Spinal cord (tissue), 10 donors: ENCODE data around the gene INO80C. TPM values are rescaled to one million over a fixed set of nuclear protein-coding genes. Genes with fewer than 3 reads are reported as not detected.

Source experiments
- DNase-seq, 6 donors: peaks; one replicate each; pipeline versions ENCODE4 v3.0.0 to v3.0.0-alpha.2; 2013 to 2015; ENCODE audit warnings: low spot score in 6 of 6, low read depth in 4 of 6
- H3K27ac ChIP-seq: one replicate; pipeline ENCODE4 v1.5.1; 2013; ENCODE audit warnings: low read depth, low read length, control low read depth
- H3K27me3 ChIP-seq: one replicate; pipeline ENCODE4 v1.6.1; 2013; ENCODE audit warnings: low read length; ENCODE audit not compliant: control insufficient read depth, insufficient read depth
- H3K36me3 ChIP-seq: one replicate; pipeline ENCODE4 v1.6.1; 2013; ENCODE audit warnings: low read length; ENCODE audit not compliant: control insufficient read depth, insufficient read depth
- H3K4me1 ChIP-seq: one replicate; pipeline ENCODE4 v1.6.1; 2013; ENCODE audit warnings: low read length; ENCODE audit not compliant: control insufficient read depth, insufficient read depth
- H3K4me3 ChIP-seq: one replicate; pipeline ENCODE4 v1.5.1; 2013; ENCODE audit warnings: low read depth, low read length, control low read depth
- H3K9me3 ChIP-seq: one replicate; pipeline ENCODE4 v1.6.1; 2013; ENCODE audit warnings: low read length; ENCODE audit not compliant: control insufficient read depth, insufficient read depth
- WGBS: methylation state at CpG from one replicate; pipeline ENCODE4 v1.1.5; 2013; ENCODE audit warnings: missing lambda C conversion rate; ENCODE audit not compliant: insufficient coverage; 5-methylcytosine and 5-hydroxymethylcytosine counted together
- polyA plus RNA-seq, 2 donors: library from polyadenylated mRNA; unstranded; fragments of 120-200 nt; gene quantifications; one replicate each; pipeline ENCODE4 v1.2.1, GENCODE V29; 2013; ENCODE audit not compliant: insufficient read length in 2 of 2
- total RNA-seq, 2 donors: library from RNA; depleted of rRNA in 1 of 2; stranded (reverse); fragments of 120-200 nt in 1 of 2; fragments of >200 nt in 1 of 2; gene quantifications; one replicate each; pipeline versions ENCODE4 v1.2.3 to v1.2.4, GENCODE V29; 2013 to 2014
- donor health status: healthy.

The INO80C gene
- total and polyA plus RNA-seq, 4 donors, result 8.1 to 22.4 (median 15.5) TPM

- H3K9me3 ChIP-seq, result no peaks in the 10 kb centered on the region
- DNase-seq, result no peak
- no peak overlapping the region for H3K4me3 ChIP-seq
- WGBS, result no CpG with 5 or more reads among the region's 5 CpGs
- H3K36me3 ChIP-seq, result no peaks in the 10 kb centered on the region
- H3K27ac ChIP-seq, result no peak overlapping the region
- H3K27me3 ChIP-seq, result no peaks in the 10 kb centered on the region
- H3K4me1 ChIP-seq, result no peaks in the 10 kb centered on the region
These were observed 8.4 kb upstream of the INO80C start for GRCh38 chr18:35506024-35506712.

GRCh38 chr18:35504996-35505395 lies 7.2 kb upstream of the INO80C start:
- WGBS, result 97% methylated on average over 3 of the region's 4 CpGs
- Histone ChIP-seq H3K4me1 (no peaks in the 10 kb centered on the region), H3K4me3 (no peak overlapping the region), H3K36me3 (no peaks in the 10 kb centered on the region), H3K9me3 (no peaks in the 10 kb centered on the region), H3K27ac (no peak overlapping the region), H3K27me3 (no peaks in the 10 kb centered on the region)
- no peak for DNase-seq

GRCh38 chr18:35502052-35502451 lies 4.3 kb upstream of the INO80C start:
- WGBS, result 100% methylated on average over 2 of the region's 3 CpGs
- Histone ChIP-seq H3K9me3 (no peaks in the 10 kb centered on the region), H3K4me1 (peaks cover 5% of the 10 kb centered on the region), H3K27ac (no peak overlapping the region), H3K36me3 (no peaks in the 10 kb centered on the region), H3K4me3 (no peak overlapping the region), H3K27me3 (no peaks in the 10 kb centered on the region)
- DNase-seq, result no peak

GRCh38 chr18:35501369-35501768 lies 3.6 kb upstream of the INO80C start:
- H3K27me3 ChIP-seq, result no peaks in the 10 kb centered on the region
- 86% methylated on average over 6 of the region's 7 CpGs for WGBS
- H3K4me3 ChIP-seq, result no peak overlapping the region

GRCh38 chr18:35500113-35500512 lies 2.4 kb upstream of the INO80C start:
- Histone ChIP-seq H3K36me3 (no peaks in the 10 kb centered on the region), H3K4me3 (no peak overlapping the region), H3K4me1 (peaks cover 8% of the 10 kb centered on the region), H3K9me3 (no peaks in the 10 kb centered on the region), H3K27me3 (no peaks in the 10 kb centered on the region), H3K27ac (no peak overlapping the region)
- DNase-seq, result no peak
- WGBS, result 42% methylated on average over 3 of the region's 3 CpGs

More at GRCh38 chr18:35501369-35501768, 3.6 kb upstream of the INO80C start:
- DNase-seq, result no peak
- peaks cover 8% of the 10 kb centered on the region for H3K4me1 ChIP-seq
- H3K9me3 ChIP-seq, result no peaks in the 10 kb centered on the region
- H3K27ac ChIP-seq, result no peak overlapping the region
- H3K36me3 ChIP-seq, result no peaks in the 10 kb centered on the region

GRCh38 chr18:35497027-35497369 lies 762 bp downstream of the INO80C start:
- Histone ChIP-seq H3K9me3 (no peaks in the 10 kb centered on the region), H3K27ac (peak overlapping the region; percentile 96), H3K36me3 (no peaks in the 10 kb centered on the region), H3K27me3 (no peaks in the 10 kb centered on the region), H3K4me3 (peak overlapping the region; percentile 87), H3K4me1 (peaks cover 8% of the 10 kb centered on the region)
- no peak for DNase-seq
- WGBS, result 4% methylated on average over 5 of the region's 5 CpGs

- no peaks in the 10 kb centered on the region for H3K36me3 ChIP-seq
- no peak for DNase-seq
- no peak overlapping the region for H3K4me3 ChIP-seq
- H3K4me1 ChIP-seq, result peaks cover 8% of the 10 kb centered on the region
- H3K9me3 ChIP-seq, result no peaks in the 10 kb centered on the region
- WGBS, result no CpG with 5 or more reads among the region's 7 CpGs
- H3K27me3 ChIP-seq, result no peaks in the 10 kb centered on the region
- no peak overlapping the region for H3K27ac ChIP-seq
These were observed 2.0 kb downstream of the INO80C start for GRCh38 chr18:35495536-35496314.

- Histone ChIP-seq H3K9me3 (no peaks in the 10 kb centered on the region), H3K27me3 (no peaks in the 10 kb centered on the region), H3K36me3 (no peaks in the 10 kb centered on the region), H3K27ac (no peak overlapping the region), H3K4me3 (no peak overlapping the region), H3K4me1 (peaks cover 8% of the 10 kb centered on the region)
- peak in 1 of 6 donors; percentile 44 for DNase-seq
- 61% methylated on average over 5 of the region's 8 CpGs for WGBS
These were observed 3.2 kb downstream of the INO80C start for GRCh38 chr18:35494251-35495220.

GRCh38 chr18:35491700-35492077 lies 6.1 kb downstream of the INO80C start:
- Histone ChIP-seq H3K27me3 (no peaks in the 10 kb centered on the region), H3K36me3 (no peaks in the 10 kb centered on the region), H3K4me3 (no peak overlapping the region), H3K9me3 (no peaks in the 10 kb centered on the region), H3K4me1 (no peaks in the 10 kb centered on the region), H3K27ac (no peak overlapping the region)
- no peak for DNase-seq
- WGBS, result 82% methylated on average over 2 of the region's 5 CpGs
